ENCODE measurements around the gene RSAD1.

The RSAD1 gene

GRCh38 chr17:50478391-50479381 is at the start of gene RSAD1:
RSAD1 (plus strand) TSS chr17:50478860; CDS start chr17:50478885, 25 bp downstream.
- DNase-seq, result peak; percentile 95

- DNase-seq, result no peak
Measured at GRCh38 chr17:50429793-50430192, 48.9 kb upstream of the RSAD1 start.

- DNase-seq, result no peak
Measured at GRCh38 chr17:50430821-50431618, 47.6 kb upstream of the RSAD1 start.

- DNase-seq, result no peak
Measured at GRCh38 chr17:50432125-50432762, 46.4 kb upstream of the RSAD1 start.

GRCh38 chr17:50437409-50437808 is 41.3 kb upstream of the RSAD1 start:
- DNase-seq, result no peak

GRCh38 chr17:50439008-50439407 is 39.7 kb upstream of the RSAD1 start:
- no peak for DNase-seq

GRCh38 chr17:50440172-50440837 is 38.4 kb upstream of the RSAD1 start:
- no peak for DNase-seq

- DNase-seq, result no peak
Measured at GRCh38 chr17:50440838-50441829, 37.5 kb upstream of the RSAD1 start.

GRCh38 chr17:50443505-50443974 is 35.1 kb upstream of the RSAD1 start:
- peak; percentile 39 for DNase-seq

GRCh38 chr17:50444841-50445715 is 33.6 kb upstream of the RSAD1 start:
- DNase-seq, result no peak

GRCh38 chr17:50445730-50446325 is 32.8 kb upstream of the RSAD1 start:
- no peak for DNase-seq

GRCh38 chr17:50447870-50448595 is 30.6 kb upstream of the RSAD1 start:
- DNase-seq, result peak; percentile 27

GRCh38 chr17:50448643-50449042 is 30.0 kb upstream of the RSAD1 start:
- DNase-seq, result peak; percentile 27

GRCh38 chr17:50451943-50452629 is 26.6 kb upstream of the RSAD1 start:
- no peak for DNase-seq

GRCh38 chr17:50452630-50453300 is 25.9 kb upstream of the RSAD1 start:
- DNase-seq, result peak; percentile 53

GRCh38 chr17:50453901-50454300 is 24.8 kb upstream of the RSAD1 start:
- DNase-seq, result no peak

GRCh38 chr17:50457621-50458020 is 21.0 kb upstream of the RSAD1 start:
- DNase-seq, result no peak

- no peak for DNase-seq
Measured at GRCh38 chr17:50458270-50458669, 20.4 kb upstream of the RSAD1 start.

Data from OCI-M1 (cell line).